ENCODE measurements around the gene ELP2. TPM values are rescaled to one million over a fixed set of nuclear protein-coding genes. Genes with fewer than 3 reads are reported as not detected.

Gene ELP2
- total RNA-seq, 1 experiment from 2014 or later = 137 TPM

- H4K5ac ChIP-seq (ENCODE audit: insufficient read length, low read depth, low read length) = no peak overlapping the region
- no peak overlapping the region for H3K4ac ChIP-seq (ENCODE audit: low read depth, low read length)
- H3K79me2 ChIP-seq (ENCODE audit: insufficient read depth, low read length) = no peaks in the 10 kb centered on the region
- WGBS (ENCODE audit: extremely low coverage, insufficient read length, low lambda C conversion rate) = no CpG with 5 or more reads among the region's 7 CpGs
- H2AFZ ChIP-seq (ENCODE audit: low read length) = no peak overlapping the region
- no peak for DNase-seq
- H3K14ac ChIP-seq (ENCODE audit: insufficient read depth, low read length) = no peak overlapping the region
- no peak overlapping the region for H3K4me2 ChIP-seq (ENCODE audit: insufficient read depth, insufficient read length, low read length)
- H3K27me3 ChIP-seq (ENCODE audit: insufficient read depth, low read length) = no peaks in the 10 kb centered on the region
- no peak overlapping the region for H2AK5ac ChIP-seq (ENCODE audit: insufficient read length, low read length)
- peaks cover 3 to 26% (median 10%) of the 10 kb centered on the region in 3 experiments; a peak in 6 of 7 replicates for H3K36me3 Mint-ChIP-seq (ENCODE audit: insufficient read depth in 1 of 3, low read depth in 3 of 3)
- H3K9me3 ChIP-seq (ENCODE audit: control insufficient read depth, low read depth, low read length) = no peaks in the 10 kb centered on the region
- H3K9me3 Mint-ChIP-seq = no peaks in the 10 kb centered on the region; a peak in 1 of 5 replicates
- no peak overlapping the region for H3K18ac ChIP-seq (ENCODE audit: insufficient read length, low read depth, low read length)
- H2BK120ac ChIP-seq (ENCODE audit: low read depth, low read length, poor library complexity, severe bottlenecking) = no peak overlapping the region
- H3K56ac ChIP-seq (ENCODE audit: insufficient read length, low read depth, low read length) = no peak overlapping the region
- no peaks in the 10 kb centered on the region for H3K79me1 ChIP-seq (ENCODE audit: insufficient read depth, low read depth, low read length, poor library complexity, severe bottlenecking)
- no peak overlapping the region for H4K8ac ChIP-seq (replicated peaks; ENCODE audit: insufficient read length, low read depth, low read length)
- H2BK5ac ChIP-seq (ENCODE audit: insufficient read length, low read length) = no peak overlapping the region
- no peak for TF ChIP-seq CTCF (conservative IDR thresholded peaks at IDR 0.05)
- H4K91ac ChIP-seq (ENCODE audit: insufficient read length, low read depth, low read length) = no peak overlapping the region
- no peak overlapping the region for H2BK15ac ChIP-seq (ENCODE audit: low read depth, low read length)
- peaks cover 11 to 12% of the 10 kb centered on the region in 2 experiments for H3K4me1 Mint-ChIP-seq
- no peak overlapping the region for H2BK12ac ChIP-seq (ENCODE audit: insufficient read length, low read depth, low read length)
- H3K4me1 ChIP-seq (ENCODE audit: insufficient read depth, low read length) = no peaks in the 10 kb centered on the region
- no peak overlapping the region for H3T11ph ChIP-seq (ENCODE audit: low read length)
- no peak overlapping the region for H3K27ac ChIP-seq (ENCODE audit: insufficient read length, low read depth, low read length)
- no peaks in the 10 kb centered on the region for H3K23me2 ChIP-seq (ENCODE audit: insufficient read length, low read depth, low read length, poor library complexity, severe bottlenecking)
- H3K4me3 Mint-ChIP-seq = no peak overlapping the region
- H2BK20ac ChIP-seq (ENCODE audit: low read depth, low read length, poor library complexity, severe bottlenecking) = no peak overlapping the region
- H3K27ac Mint-ChIP-seq = no peak overlapping the region; a peak in 2 of 7 replicates
- peaks cover 15% of the 10 kb centered on the region for H3K27me3 Mint-ChIP-seq (ENCODE audit: low read depth)
- H4K20me1 ChIP-seq (ENCODE audit: control insufficient read depth, insufficient read depth, insufficient read length) = no peaks in the 10 kb centered on the region
- no peak overlapping the region for H3K23ac ChIP-seq (ENCODE audit: insufficient read length, low read depth, low read length)
- no peak overlapping the region for H3K9ac ChIP-seq (ENCODE audit: extremely low read depth, insufficient read length, low read length)
Observed at GRCh38 chr18:36179562-36180355, 50.1 kb downstream of the ELP2 start.
